ENCODE results near the gene RC3H2. TPM values are rescaled to one million over a fixed set of nuclear protein-coding genes. Genes with fewer than 3 reads are reported as not detected.
"Not testable (repeated sequence)": the region's sequence is repeated elsewhere in the genome, so short reads cannot be mapped to it uniquely, and the experiment has no call there.

Gene RC3H2
- total and polyA plus RNA-seq, 9 donors, result 18.0 to 40.4 (median 28.4) TPM

DNA sequence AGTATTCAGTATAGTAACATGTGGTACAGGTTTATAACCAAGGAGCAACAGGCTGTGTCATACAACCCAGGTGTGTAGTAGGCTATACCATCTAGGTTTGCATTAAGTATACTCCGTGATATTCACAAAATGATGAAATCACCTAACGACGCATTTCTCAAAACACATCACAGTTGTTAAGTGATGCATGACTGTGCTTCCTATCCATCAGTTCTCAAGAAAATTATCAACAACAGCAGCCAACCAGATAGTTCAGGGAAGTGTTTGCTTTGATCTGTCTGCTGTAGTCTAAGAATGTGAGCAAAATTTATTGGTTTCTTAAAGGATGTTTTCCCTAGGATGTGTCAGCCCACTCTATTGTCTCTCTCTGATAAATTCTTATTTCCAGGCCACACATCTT, 18.8 kb upstream of the RC3H2 start:
- no peaks in the 10 kb centered on the region for H3K4me1 ChIP-seq (ENCODE audit: control insufficient read depth, insufficient read depth, low read length)
- no peak overlapping the region for H3K27ac ChIP-seq (ENCODE audit: low read length)
- H3K4me3 ChIP-seq (ENCODE audit: low read length), result no peak overlapping the region
- WGBS (ENCODE audit: insufficient coverage), result no CpG with 5 or more reads among the region's 3 CpGs
- peaks cover 5% of the 10 kb centered on the region for H3K36me3 ChIP-seq (ENCODE audit: control insufficient read depth, insufficient read depth, low read length)
- H3K27me3 ChIP-seq (ENCODE audit: control insufficient read depth, insufficient read depth, low read length), result no peaks in the 10 kb centered on the region
- no peak for DNase-seq
- H3K9me3 ChIP-seq (replicated peaks; ENCODE audit: control insufficient read depth, low read depth, low read length), result no peaks in the 10 kb centered on the region

DNA sequence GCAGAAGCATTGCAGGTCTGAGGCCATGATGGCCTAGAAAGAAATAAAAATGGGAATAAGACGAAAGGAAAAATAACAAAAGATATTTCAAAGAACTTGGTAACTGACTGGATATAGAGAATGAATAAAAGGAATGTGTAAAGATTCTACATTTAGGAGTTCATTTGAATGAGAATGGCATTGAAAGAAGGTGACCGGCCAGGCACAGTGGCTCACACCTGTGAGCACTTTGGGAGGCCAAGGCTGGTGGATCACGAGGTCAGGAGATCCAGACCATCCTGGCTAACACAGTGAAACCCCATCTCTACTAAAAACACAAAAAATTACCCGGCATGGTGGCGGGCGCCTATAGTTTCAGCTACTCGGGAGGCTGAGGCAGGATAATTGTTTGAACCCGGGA, 17.6 kb upstream of the RC3H2 start:
- Histone ChIP-seq H3K9me3 (replicated peaks; ENCODE audit: control insufficient read depth, low read depth, low read length) (no peaks in the 10 kb centered on the region), H3K27ac (ENCODE audit: low read length) (no peak overlapping the region), H3K4me1 (ENCODE audit: control insufficient read depth, insufficient read depth, low read length) (no peaks in the 10 kb centered on the region), H3K36me3 (ENCODE audit: control insufficient read depth, insufficient read depth, low read length) (peaks cover 5% of the 10 kb centered on the region), H3K27me3 (ENCODE audit: control insufficient read depth, insufficient read depth, low read length) (no peaks in the 10 kb centered on the region), H3K4me3 (ENCODE audit: low read length) (no peak overlapping the region)
- DNase-seq, result no peak
- 100% methylated on average over 2 of the region's 8 CpGs for WGBS (ENCODE audit: insufficient coverage)

DNA sequence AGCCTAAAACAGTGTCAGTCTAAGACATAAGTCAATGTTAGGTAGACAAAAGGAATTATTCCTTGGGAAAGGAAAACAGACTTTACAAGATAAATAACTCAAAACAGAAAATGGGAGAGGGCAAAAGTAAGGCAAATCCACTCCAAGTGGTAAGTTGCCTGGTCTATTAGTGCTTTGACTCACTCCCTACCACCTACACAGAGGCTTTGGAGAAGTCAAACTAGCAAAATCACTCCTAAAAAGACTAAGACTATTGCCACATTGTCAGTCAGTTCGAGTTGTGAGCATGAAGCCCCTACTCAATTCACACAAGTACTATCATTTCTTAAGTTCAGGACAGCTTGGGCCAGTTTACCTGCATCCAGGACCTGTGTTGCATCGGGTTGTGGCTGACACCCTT, 13.2 kb upstream of the RC3H2 start:
- Histone ChIP-seq H3K36me3 (ENCODE audit: control insufficient read depth, insufficient read depth, low read length) (peaks cover 3% of the 10 kb centered on the region), H3K4me1 (ENCODE audit: control insufficient read depth, insufficient read depth, low read length) (peaks cover 4% of the 10 kb centered on the region), H3K4me3 (ENCODE audit: low read length) (no peak overlapping the region), H3K27me3 (ENCODE audit: control insufficient read depth, insufficient read depth, low read length) (no peaks in the 10 kb centered on the region), H3K27ac (ENCODE audit: low read length) (no peak overlapping the region), H3K9me3 (replicated peaks; ENCODE audit: control insufficient read depth, low read depth, low read length) (no peaks in the 10 kb centered on the region)
- WGBS (ENCODE audit: insufficient coverage), result 92% methylated on average over 2 of the region's 2 CpGs
- DNase-seq, result no peak

DNA sequence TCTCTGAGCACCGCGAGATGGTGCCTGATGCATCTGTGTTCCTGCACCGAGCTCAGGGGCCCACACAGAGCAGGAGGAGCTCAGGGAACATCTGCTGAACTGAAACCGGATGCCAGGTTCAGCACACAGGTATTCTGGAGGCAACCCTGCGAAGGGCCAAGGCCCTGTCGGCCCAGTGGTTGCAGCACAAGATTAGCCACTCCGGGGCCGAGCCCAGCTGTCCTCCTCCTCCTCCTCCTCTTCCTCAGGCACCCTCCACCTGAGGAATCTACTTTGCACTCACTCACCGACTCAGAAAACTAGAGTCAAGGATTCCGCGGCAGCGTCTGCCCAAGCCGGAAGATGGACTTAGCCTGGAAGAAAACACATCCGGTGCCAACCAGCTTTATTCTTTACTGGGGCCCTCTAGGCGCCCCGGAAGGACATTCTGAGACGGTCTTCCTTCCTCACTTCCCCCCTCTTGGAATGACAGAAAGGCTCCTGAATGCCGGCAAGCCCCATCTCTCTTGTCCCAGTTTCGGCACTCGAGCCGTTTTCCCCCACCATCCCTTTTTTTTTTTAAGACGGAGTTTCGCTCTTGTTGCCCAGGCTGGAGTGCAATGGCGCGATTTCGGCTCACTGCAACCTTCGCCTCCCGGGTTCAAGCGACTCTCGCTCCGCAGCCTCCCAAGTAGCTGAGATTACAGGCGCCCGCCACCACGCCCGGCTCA, 8.0 kb upstream of the RC3H2 start, which contains the start of gene ZBTB6:
Gene ZBTB6 (minus strand): TSS at position 360 of the 710 bp plus-strand sequence. CDS start 1,251 bp downstream, outside the sequence.
- Histone ChIP-seq H3K4me3 (ENCODE audit: low read length) (peak within 1 kb of the TSS; percentile 83), H3K4me1 (ENCODE audit: control insufficient read depth, insufficient read depth, low read length) (peaks cover 4% of the 10 kb centered on the region), H3K36me3 (ENCODE audit: control insufficient read depth, insufficient read depth, low read length) (peaks cover 8% of the 10 kb centered on the region), H3K9me3 (replicated peaks; ENCODE audit: control insufficient read depth, low read depth, low read length) (no peaks in the 10 kb centered on the region), H3K27me3 (ENCODE audit: control insufficient read depth, insufficient read depth, low read length) (no peaks in the 10 kb centered on the region), H3K27ac (ENCODE audit: low read length) (peak within 1 kb of the TSS; percentile 86)
- WGBS (ENCODE audit: insufficient coverage), result 1% methylated on average over 34 of the region's 35 CpGs
- peak; percentile 96 for DNase-seq

GRCh38 chr9:122912671-122912963, 7.5 kb upstream of the RC3H2 start:
- H3K27ac ChIP-seq (ENCODE audit: low read length), result peak overlapping the region; percentile 86
- peak overlapping the region; percentile 83 for H3K4me3 ChIP-seq (ENCODE audit: low read length)
- H3K4me1 ChIP-seq (ENCODE audit: control insufficient read depth, insufficient read depth, low read length), result peaks cover 4% of the 10 kb centered on the region
- peaks cover 8% of the 10 kb centered on the region for H3K36me3 ChIP-seq (ENCODE audit: control insufficient read depth, insufficient read depth, low read length)
- 4% methylated on average over 7 of the region's 9 CpGs for WGBS (ENCODE audit: insufficient coverage)
- no peaks in the 10 kb centered on the region for H3K9me3 ChIP-seq (replicated peaks; ENCODE audit: control insufficient read depth, low read depth, low read length)
- H3K27me3 ChIP-seq (ENCODE audit: control insufficient read depth, insufficient read depth, low read length), result no peaks in the 10 kb centered on the region
- no peak for DNase-seq

- not testable (repeated sequence) for H3K27ac ChIP-seq (ENCODE audit: low read length)
Measured at GRCh38 chr9:122906122-122906521, 963 bp upstream of the RC3H2 start.

GRCh38 chr9:122904466-122904822, 715 bp downstream of the RC3H2 start:
- WGBS (ENCODE audit: insufficient coverage), result 0% methylated on average over 2 of the region's 8 CpGs
- Histone ChIP-seq H3K4me3 (ENCODE audit: low read length) (peak overlapping the region; percentile 81), H3K27ac (ENCODE audit: low read length) (peak overlapping the region; percentile 91), H3K36me3 (ENCODE audit: control insufficient read depth, insufficient read depth, low read length) (no peaks in the 10 kb centered on the region), H3K27me3 (ENCODE audit: control insufficient read depth, insufficient read depth, low read length) (no peaks in the 10 kb centered on the region), H3K9me3 (replicated peaks; ENCODE audit: control insufficient read depth, low read depth, low read length) (no peaks in the 10 kb centered on the region), H3K4me1 (ENCODE audit: control insufficient read depth, insufficient read depth, low read length) (no peaks in the 10 kb centered on the region)
- no peak for DNase-seq

More at GRCh38 chr9:122906122-122906521, 963 bp upstream of the RC3H2 start:
- not testable (repeated sequence) for H3K36me3 ChIP-seq (ENCODE audit: control insufficient read depth, insufficient read depth, low read length); DNase-seq; H3K4me3 ChIP-seq (ENCODE audit: low read length); H3K4me1 ChIP-seq (ENCODE audit: control insufficient read depth, insufficient read depth, low read length); H3K9me3 ChIP-seq (replicated peaks; ENCODE audit: control insufficient read depth, low read depth, low read length); H3K27me3 ChIP-seq (ENCODE audit: control insufficient read depth, insufficient read depth, low read length)
- WGBS (ENCODE audit: insufficient coverage), result 95% methylated on average over 7 of the region's 16 CpGs

- no peak overlapping the region for H3K4me3 ChIP-seq (ENCODE audit: low read length)
- H3K4me1 ChIP-seq (ENCODE audit: control insufficient read depth, insufficient read depth, low read length), result no peaks in the 10 kb centered on the region
- no peak overlapping the region for H3K27ac ChIP-seq (ENCODE audit: low read length)
- no peaks in the 10 kb centered on the region for H3K27me3 ChIP-seq (ENCODE audit: control insufficient read depth, insufficient read depth, low read length)
- WGBS (ENCODE audit: insufficient coverage), result no CpG with 5 or more reads among the region's 2 CpGs
- no peaks in the 10 kb centered on the region for H3K9me3 ChIP-seq (replicated peaks; ENCODE audit: control insufficient read depth, low read depth, low read length)
- peaks cover 7% of the 10 kb centered on the region for H3K36me3 ChIP-seq (ENCODE audit: control insufficient read depth, insufficient read depth, low read length)
- DNase-seq, result no peak
Measured at GRCh38 chr9:122900791-122901190, 4.4 kb downstream of the RC3H2 start.

GRCh38 chr9:122897969-122898368, 7.2 kb downstream of the RC3H2 start:
- DNase-seq, result no peak
- no CpG with 5 or more reads among the region's 1 CpG for WGBS (ENCODE audit: insufficient coverage)
- Histone ChIP-seq H3K4me1 (ENCODE audit: control insufficient read depth, insufficient read depth, low read length) (no peaks in the 10 kb centered on the region), H3K27me3 (ENCODE audit: control insufficient read depth, insufficient read depth, low read length) (no peaks in the 10 kb centered on the region), H3K9me3 (replicated peaks; ENCODE audit: control insufficient read depth, low read depth, low read length) (no peaks in the 10 kb centered on the region), H3K4me3 (ENCODE audit: low read length) (no peak overlapping the region), H3K36me3 (ENCODE audit: control insufficient read depth, insufficient read depth, low read length) (peaks cover 10% of the 10 kb centered on the region), H3K27ac (ENCODE audit: low read length) (no peak overlapping the region)

- Histone ChIP-seq H3K27ac (ENCODE audit: low read length) (no peak overlapping the region), H3K36me3 (ENCODE audit: control insufficient read depth, insufficient read depth, low read length) (peaks cover 22% of the 10 kb centered on the region), H3K9me3 (replicated peaks; ENCODE audit: control insufficient read depth, low read depth, low read length) (no peaks in the 10 kb centered on the region), H3K27me3 (ENCODE audit: control insufficient read depth, insufficient read depth, low read length) (no peaks in the 10 kb centered on the region), H3K4me1 (ENCODE audit: control insufficient read depth, insufficient read depth, low read length) (no peaks in the 10 kb centered on the region), H3K4me3 (ENCODE audit: low read length) (no peak overlapping the region)
- no CpG with 5 or more reads among the region's 3 CpGs for WGBS (ENCODE audit: insufficient coverage)
- DNase-seq, result no peak
Measured at GRCh38 chr9:122888480-122888879, 16.7 kb downstream of the RC3H2 start.

- WGBS (ENCODE audit: insufficient coverage), result 100% methylated on average over 1 of the region's 2 CpGs
- Histone ChIP-seq H3K36me3 (ENCODE audit: control insufficient read depth, insufficient read depth, low read length) (peaks cover 41% of the 10 kb centered on the region), H3K9me3 (replicated peaks; ENCODE audit: control insufficient read depth, low read depth, low read length) (no peaks in the 10 kb centered on the region), H3K27ac (ENCODE audit: low read length) (no peak overlapping the region), H3K27me3 (ENCODE audit: control insufficient read depth, insufficient read depth, low read length) (no peaks in the 10 kb centered on the region), H3K4me1 (ENCODE audit: control insufficient read depth, insufficient read depth, low read length) (no peaks in the 10 kb centered on the region), H3K4me3 (ENCODE audit: low read length) (no peak overlapping the region)
- DNase-seq, result no peak
Measured at GRCh38 chr9:122883125-122883524, 22.0 kb downstream of the RC3H2 start.

All from muscle of leg (tissue), 11 donors.